HepG2 (cell line): Measurements from ENCODE around the gene MED25. TPM values are rescaled to one million over a fixed set of nuclear protein-coding genes. Genes with fewer than 3 reads are reported as not detected.

Experiments used
- GPN1 ChIP-seq: sonication (generic); formaldehyde crosslinking; IDR thresholded peaks from 2 replicates; pipeline ENCODE4 v1.5.1; 2020; ENCODE audit warnings: missing genetic modification reagents, borderline replicate concordance
- KLF12 ChIP-seq: sonication (generic); formaldehyde crosslinking; IDR thresholded peaks from 2 replicates; pipeline ENCODE4 v1.4.0; 2020; ENCODE audit warnings: missing genetic modification reagents, borderline replicate concordance
- MED8 ChIP-seq: sonication (generic); formaldehyde crosslinking; IDR thresholded peaks from 2 replicates; pipeline ENCODE4 v1.8.1; 2023; ENCODE audit warnings: mild to moderate bottlenecking, missing genetic modification reagents; ENCODE audit not compliant: insufficient replicate concordance
- NFAT5 ChIP-seq: sonication (generic); formaldehyde crosslinking; IDR thresholded peaks from 2 replicates; pipeline ENCODE4 v1.4.0; 2020; ENCODE audit warnings: missing genetic modification reagents
- PAXIP1 ChIP-seq: sonication (generic); formaldehyde crosslinking; conservative IDR thresholded peaks from 2 replicates; pipeline ENCODE4 v1.4.0; 2020; ENCODE audit warnings: mild to moderate bottlenecking, missing genetic modification reagents, moderate library complexity
- SKIL ChIP-seq: sonication (generic); formaldehyde crosslinking; IDR thresholded peaks from 2 replicates; pipeline ENCODE4 v1.8.0; 2022; ENCODE audit warnings: missing genetic modification reagents, mild to moderate bottlenecking, moderate library complexity, borderline replicate concordance
- TBP ChIP-seq: sonication (generic); formaldehyde crosslinking; IDR thresholded peaks from 2 replicates; pipeline ENCODE4 v1.5.0; 2020; ENCODE audit warnings: missing genetic modification reagents
- U2AF2 ChIP-seq: fragments of 200-400 bp; formaldehyde crosslinking; IDR thresholded peaks from 2 replicates; pipeline ENCODE4 v1.6.1; 2017; ENCODE audit warnings: low read depth, mild to moderate bottlenecking, low read length
- ZFP37 ChIP-seq: sonication (generic); formaldehyde crosslinking; IDR thresholded peaks from 2 replicates; pipeline ENCODE4 v1.4.0; 2020; ENCODE audit warnings: missing genetic modification reagents, borderline replicate concordance
- ZKSCAN1 ChIP-seq: fragments of 150-350 bp; IDR thresholded peaks from 2 replicates; pipeline ENCODE4 v1.6.1; 2014; ENCODE audit warnings: low read length
- ZNF274 ChIP-seq: sonication (generic); formaldehyde crosslinking; IDR thresholded peaks from 2 replicates; pipeline ENCODE4 v1.5.1; 2020; ENCODE audit warnings: mild to moderate bottlenecking, missing genetic modification reagents
- ZNF382 ChIP-seq: sonication (generic); formaldehyde crosslinking; IDR thresholded peaks from 2 replicates; pipeline ENCODE4 v1.5.0; 2020; ENCODE audit warnings: missing genetic modification reagents, mild to moderate bottlenecking, borderline replicate concordance
- ZNF512B ChIP-seq: sonication (generic); formaldehyde crosslinking; IDR thresholded peaks from 2 replicates; pipeline ENCODE4 v1.5.1; 2020; ENCODE audit warnings: missing genetic modification reagents, mild to moderate bottlenecking, borderline replicate concordance
- ZNF670 ChIP-seq: sonication (generic); formaldehyde crosslinking; IDR thresholded peaks from 2 replicates; pipeline ENCODE4 v1.8.0; 2022; ENCODE audit warnings: mild to moderate bottlenecking, missing genetic modification reagents, borderline replicate concordance
- polyA plus RNA-seq, 8 experiments: library from polyadenylated mRNA; depleted of rRNA in 3 of 8; stranded (reverse) in 7 of 8; unstranded in 1 of 8; fragments of >200 nt; fragmentation: Illumina TruSeq in 4 of 8; extraction: Trizol in 4 of 8; gene quantifications; 2 replicates each; pipeline versions ENCODE4 v1.2.1 to v1.2.3, GENCODE V29; 2011 to 2016; ENCODE audit warnings: low read depth in 4 of 8, missing spikeins in 1 of 8, mixed read lengths in 1 of 8; ENCODE audit not compliant: insufficient read depth in 1 of 8
- total RNA-seq, 5 experiments: library from RNA; depleted of rRNA; stranded (reverse); fragments of >200 nt; fragmentation: Illumina TruSeq; extraction: Trizol; gene quantifications; 2 replicates each; pipeline ENCODE4 v1.2.3, GENCODE V29; 2016; ENCODE audit warnings: low read depth in 1 of 5

Gene MED25
- total and polyA plus RNA-seq, 2 of the 13 experiments (the other 11 are each of a cell fraction or from before 2014, with no cell fraction given) = 11.1 to 15.1 TPM

- no peak for TF ChIP-seq NFAT5 (CRISPR knock-in tag)
- no peak for TF ChIP-seq ZNF382
- no peak for TF ChIP-seq PAXIP1 (CRISPR knock-in tag)
- no peak for TF ChIP-seq ZNF670 (CRISPR knock-in tag)
- TF ChIP-seq ZNF512B (CRISPR knock-in tag) = no peak
- no peak for TF ChIP-seq ZKSCAN1
- no peak for TF ChIP-seq TBP
- 0 out of 2 replicates have a peak, but pooled peaks have one; percentile 13 for TF ChIP-seq ZFP37 (CRISPR knock-in tag)
- TF ChIP-seq SKIL (CRISPR knock-in tag) = no peak
- peak; percentile 66; the same call in 1 of the 2 replicates for TF ChIP-seq ZNF274 (CRISPR knock-in tag)
- no peak for TF ChIP-seq KLF12 (CRISPR knock-in tag)
- TF ChIP-seq U2AF2 = no peak
- TF ChIP-seq MED8 (CRISPR knock-in tag) = no peak
- no peak for TF ChIP-seq GPN1 (CRISPR knock-in tag)
These were observed 8.7 kb upstream of the MED25 start (continued) for GRCh38 chr19:49809160-49809940.
